GM12878 (cell line): ENCODE results near the gene SKOR2. TPM values are rescaled to one million over a fixed set of nuclear protein-coding genes. Genes with fewer than 3 reads are reported as not detected.

ENCODE experiments used
- ATAC-seq: fragments of 200-7000 bp; cut with Tn5 transposase; 3 replicates; pipeline ENCODE4 v1.9.1; 2020; ENCODE audit warnings: mild to moderate bottlenecking, moderate library complexity
- BruUV-seq: library from RNA; stranded (reverse); fragments of 400-500 nt; replicated peaks from 2 replicates; lab custom pipeline; 2021; lab: Mats Ljungman, UMichigan
- CTCF ChIA-PET: fragments of 300-600 bp; sonication (Branson Sonifier 250); formaldehyde crosslinking; extraction: SDS; loops from one replicate; lab custom pipeline; 2021; ENCODE audit warnings: inconsistent platforms; lab: Yijun Ruan, JAX
- POLR2A ChIA-PET: fragments of 350-600 bp; formaldehyde crosslinking; extraction: SDS; loops from one replicate; lab custom pipeline; 2021; ENCODE audit warnings: inconsistent platforms; lab: Charles Lee
- RAD21 ChIA-PET: fragments of 300-600 bp; sonication (Branson Sonifier 250); formaldehyde crosslinking; loops from one replicate; lab custom pipeline; 2023; ENCODE audit warnings: antibody characterized with exemption; ENCODE audit not compliant: unreplicated experiment; lab: Charles Lee
- SMC1A ChIA-PET: fragments of 300-600 bp; sonication (Branson Sonifier 250); formaldehyde crosslinking; loops from one replicate; lab custom pipeline; 2023; ENCODE audit not compliant: unreplicated experiment, uncharacterized antibody; lab: Charles Lee
- DNase-seq: peaks from one replicate; pipeline ENCODE4 v3.0.0-alpha.2; 2011; ENCODE audit warnings: low read depth, low spot score
- FAIRE-seq: peaks from 3 replicates; lab custom pipeline; 2011; peaks lifted over from hg19 to GRCh38; lab: Jason Lieb, UNC
- H2AFZ ChIP-seq: 2 replicates; pipeline ENCODE4 v1.6.0; 2011; ENCODE audit warnings: low read depth, low read length, control low read depth; ENCODE audit not compliant: control insufficient read depth
- H3K27ac ChIP-seq: 2 replicates; pipeline ENCODE4 v1.5.1; 2011; ENCODE audit warnings: control low read depth; ENCODE audit not compliant: control insufficient read depth, insufficient read depth
- H3K27me3 ChIP-seq, 2 experiments: replicated peaks in 1 of 2; 2 replicates each; pipeline versions ENCODE4 v1.6.0 to v1.6.1; 2011; ENCODE audit warnings: low read length in 1 of 2; ENCODE audit not compliant: control insufficient read depth in 2 of 2, insufficient read depth in 2 of 2
- H3K36me3 ChIP-seq, 2 experiments: 2 replicates each; pipeline ENCODE4 v1.5.1; 2011; ENCODE audit warnings: low read length in 1 of 2; ENCODE audit not compliant: control insufficient read depth in 2 of 2, insufficient read depth in 2 of 2
- H3K4me1 ChIP-seq: 2 replicates; pipeline ENCODE4 v1.6.1; 2011; ENCODE audit warnings: mild to moderate bottlenecking, low read length, moderate library complexity, mixed read lengths; ENCODE audit not compliant: control insufficient read depth, insufficient read depth
- H3K4me2 ChIP-seq: 2 replicates; pipeline ENCODE4 v1.6.0; 2011; ENCODE audit warnings: control low read depth; ENCODE audit not compliant: control insufficient read depth, insufficient read depth
- H3K4me3 ChIP-seq: fragments of 200-600 bp; sonication (generic); 2 replicates; pipeline ENCODE4 v1.5.1; 2016
- H3K79me2 ChIP-seq: 2 replicates; pipeline ENCODE4 v1.6.0; 2011; ENCODE audit warnings: low read length; ENCODE audit not compliant: control insufficient read depth, insufficient read depth
- H3K9ac ChIP-seq: 2 replicates; pipeline ENCODE4 v1.8.0; 2011; ENCODE audit warnings: low read length, control low read depth, mixed read lengths; ENCODE audit not compliant: control insufficient read depth, insufficient read depth
- H3K9me3 ChIP-seq: replicated peaks from 3 replicates; pipeline ENCODE4 v1.5.1; 2011; ENCODE audit warnings: mild to moderate bottlenecking, low read length; ENCODE audit not compliant: control insufficient read depth, insufficient read depth
- H4K20me1 ChIP-seq: 2 replicates; pipeline ENCODE4 v1.6.0; 2011; ENCODE audit not compliant: control insufficient read depth, insufficient read depth
- BMI1 ChIP-seq: fragments of 450-650 bp; IDR thresholded peaks from 2 replicates; pipeline ENCODE4 v1.6.1; 2016; ENCODE audit warnings: mild to moderate bottlenecking, moderate library complexity, borderline replicate concordance
- BRCA1 ChIP-seq: IDR thresholded peaks from 2 replicates; pipeline ENCODE4 v1.6.1; 2011; ENCODE audit warnings: low read depth, low read length, improper control_type of control experiment
- CBX5 ChIP-seq: sonication (generic); IDR thresholded peaks from 2 replicates; pipeline ENCODE4 v1.6.1; 2016; ENCODE audit warnings: low read depth, moderate library complexity, mild to moderate bottlenecking, inconsistent platforms
- CREM ChIP-seq: IDR thresholded peaks from 2 replicates; pipeline ENCODE4 v1.6.1; 2014; ENCODE audit warnings: antibody characterized with exemption, low read depth
- HSF1 ChIP-seq: fragments of 150-350 bp; IDR thresholded peaks from 2 replicates; pipeline ENCODE4 v1.6.1; 2014; ENCODE audit warnings: mild to moderate bottlenecking, low read depth, low read length
- IKZF2 ChIP-seq, 2 experiments: fragments of 450-650 bp; IDR thresholded peaks; 2 replicates each; pipeline ENCODE4 v1.6.1; 2017; ENCODE audit warnings: mild to moderate bottlenecking in 2 of 2, moderate library complexity in 2 of 2
- YBX1 ChIP-seq: fragments of 450-650 bp; IDR thresholded peaks from 2 replicates; pipeline ENCODE4 v1.6.1; 2016; ENCODE audit warnings: antibody characterized with exemption
- WGBS: methylation state at CpG from one replicate; pipeline ENCODE4 v1.1.6; 2016; ENCODE audit warnings: low lambda C conversion rate; ENCODE audit not compliant: insufficient replicate concordance, insufficient coverage; ENCODE audit errors: missing lambda C conversion rate; 5-methylcytosine and 5-hydroxymethylcytosine counted together
- in situ Hi-C: fragments of 300-500 bp; cut with MboI; formaldehyde crosslinking; loops from 9 replicates; pipeline ENCODE4 v1.14.3; 2018; ENCODE audit warnings: mixed read lengths
- intact Hi-C: fragments of 100-400 bp; cut with micrococcal nuclease; formaldehyde crosslinking; loops from one replicate; pipeline ENCODE4 v1.14.2; 2022; ENCODE audit not compliant: unreplicated experiment
- polyA plus RNA-seq, 11 experiments: library from polyadenylated mRNA; depleted of rRNA in 4 of 11; unstranded in 6 of 11; stranded (reverse) in 5 of 11; fragments of >200 nt; fragmentation: Nextera tagmentation in 4 of 11; fragmentation: Illumina TruSeq in 1 of 11; extraction: Ambion mirVana in 4 of 11; extraction: Trizol in 1 of 11; gene quantifications; 1 replicate in 1 of 11; 2 replicates in 10 of 11; pipeline versions ENCODE4 v1.2.1 to v1.2.3, GENCODE V29; 2011 to 2016; ENCODE audit warnings: inconsistent platforms in 2 of 11, missing spikeins in 2 of 11, low read depth in 1 of 11
- total RNA-seq, 4 experiments: library from RNA; depleted of rRNA in 3 of 4; stranded (reverse); fragments of >200 nt in 3 of 4; fragmentation: Illumina TruSeq in 1 of 4; extraction: Trizol in 1 of 4; gene quantifications; 2 replicates each; pipeline versions ENCODE4 v1.2.1 to v1.2.3, GENCODE V29; 2013 to 2021

Gene SKOR2
- total and polyA plus RNA-seq, 10 of the 15 experiments (the other 5 are each of a cell fraction or from before 2014, with no cell fraction given), result not detected

GRCh38 chr18:47248115-47248603 is 3.3 kb downstream of the SKOR2 start:
- Histone ChIP-seq H3K4me2 (no peak overlapping the region), H3K9ac (no peak overlapping the region), H3K79me2 (no peaks in the 10 kb centered on the region), H3K9me3 (peaks cover 6% of the 10 kb centered on the region; the same call in 1 of the 3 replicates), H4K20me1 (no peaks in the 10 kb centered on the region), H3K36me3 (no peaks in the 10 kb centered on the region), H3K4me3 (no peak overlapping the region), H3K4me1 (no peaks in the 10 kb centered on the region), H3K27ac (no peak overlapping the region), H2AFZ (no peak overlapping the region), H3K27me3 (peaks cover 0 to 25% of the 10 kb centered on the region in 2 experiments; a peak in 3 of 4 replicates)
- intact Hi-C loops, result no loop called here
- no peak for FAIRE-seq
- ChIA-PET RAD21 (no interaction called here), SMC1A (no interaction called here), POLR2A (no interaction called here), CTCF (no interaction called here)
- no peak for DNase-seq
- no peak for ATAC-seq
- WGBS, result 83% methylated on average over 9 of the region's 61 CpGs
- no peak for TF ChIP-seq IKZF2 (IDR thresholded peaks at IDR 0.05)
- no peak for TF ChIP-seq HSF1
- no peak for TF ChIP-seq CREM
- no peak for TF ChIP-seq CBX5
- TF ChIP-seq BRCA1, result no peak
- TF ChIP-seq YBX1, result no peak
- no peak for TF ChIP-seq BMI1
- BruUV-seq, result no TSS peak
- in situ Hi-C loops, result no loop called here
